ENCODE data around the gene TAMALIN. TPM values are rescaled to one million over a fixed set of nuclear protein-coding genes. Genes with fewer than 3 reads are reported as not detected.
"Not testable (repeated sequence)": the region's sequence is repeated elsewhere in the genome, so short reads cannot be mapped to it uniquely, and the experiment has no call there.

The TAMALIN gene
- total RNA-seq, 2 donors from 2014 or later, result 491 to 562 TPM

DNA sequence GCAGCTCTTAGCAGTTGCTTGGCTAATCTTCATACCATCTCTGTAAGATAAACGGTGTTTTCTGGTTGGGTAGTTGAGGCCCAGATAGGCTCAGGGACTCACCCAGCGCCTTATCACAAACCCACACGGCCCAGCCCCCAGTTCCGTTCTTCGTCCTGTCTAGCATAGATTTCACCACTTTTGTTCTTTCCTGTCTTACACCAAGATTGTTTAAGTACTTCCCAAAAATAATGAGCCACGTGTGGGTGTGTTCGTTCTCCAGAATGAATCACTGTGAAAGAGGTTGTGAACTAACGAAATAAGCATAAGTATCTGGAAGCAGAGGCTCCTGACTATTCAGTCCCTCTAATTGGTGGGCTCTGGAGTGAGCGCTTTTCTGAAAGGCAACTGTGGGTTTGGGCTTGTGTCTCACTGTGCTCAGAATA, 33.9 kb upstream of the TAMALIN start:
- H3K36me3 Mint-ChIP-seq (ENCODE audit: low read depth), result peaks cover 6% of the 10 kb centered on the region
- H3K27ac Mint-ChIP-seq, result peak overlapping the region; percentile 83
- H3K4me1 Mint-ChIP-seq, result peaks cover 53% of the 10 kb centered on the region
- H3K27me3 Mint-ChIP-seq, result no peaks in the 10 kb centered on the region
- H3K4me3 Mint-ChIP-seq, result peak overlapping the region; percentile 69
- no peaks in the 10 kb centered on the region for H3K9me3 ChIP-seq (ENCODE audit: control insufficient read depth, low read length, poor library complexity, severe bottlenecking)
- ATAC-seq (peak; percentile 81), DNase-seq (peak in 2 of 3 donors; percentile 16 to 32)

- Mint-ChIP-seq H3K27me3 (no peaks in the 10 kb centered on the region), H3K4me3 (peak overlapping the region; percentile 12), H3K27ac (peak overlapping the region; percentile 83), H3K4me1 (peaks cover 53% of the 10 kb centered on the region), H3K36me3 (ENCODE audit: low read depth) (peaks cover 6% of the 10 kb centered on the region)
- no peak for DNase-seq
- H3K9me3 ChIP-seq (ENCODE audit: control insufficient read depth, low read length, poor library complexity, severe bottlenecking), result no peaks in the 10 kb centered on the region
- no peak for ATAC-seq
These were observed 33.2 kb upstream of the TAMALIN start for GRCh38 chr12:51973560-51973959.

- H3K27ac Mint-ChIP-seq, result peak overlapping the region; percentile 83
- H3K4me3 Mint-ChIP-seq, result peak overlapping the region; percentile 25
- H3K4me1 Mint-ChIP-seq, result peaks cover 53% of the 10 kb centered on the region
- DNase-seq (no peak), ATAC-seq (no peak)
- no peaks in the 10 kb centered on the region for H3K27me3 Mint-ChIP-seq
- H3K36me3 Mint-ChIP-seq (ENCODE audit: low read depth), result peaks cover 6% of the 10 kb centered on the region
- no peaks in the 10 kb centered on the region for H3K9me3 ChIP-seq (ENCODE audit: control insufficient read depth, low read length, poor library complexity, severe bottlenecking)
These were observed 32.1 kb upstream of the TAMALIN start for GRCh38 chr12:51974646-51975045.

- peak overlapping the region; percentile 49 for H3K27ac Mint-ChIP-seq
- ATAC-seq (no peak), DNase-seq (no peak)
- no peaks in the 10 kb centered on the region for H3K9me3 ChIP-seq (ENCODE audit: control insufficient read depth, low read length, poor library complexity, severe bottlenecking)
- peaks cover 53% of the 10 kb centered on the region for H3K4me1 Mint-ChIP-seq
- peaks cover 6% of the 10 kb centered on the region for H3K36me3 Mint-ChIP-seq (ENCODE audit: low read depth)
- H3K4me3 Mint-ChIP-seq, result peak overlapping the region; percentile 36
- H3K27me3 Mint-ChIP-seq, result no peaks in the 10 kb centered on the region
These were observed 31.6 kb upstream of the TAMALIN start for GRCh38 chr12:51975196-51975595.

- ATAC-seq (no peak), DNase-seq (no peak)
- H3K9me3 ChIP-seq (ENCODE audit: control insufficient read depth, low read length, poor library complexity, severe bottlenecking), result no peaks in the 10 kb centered on the region
- H3K4me3 Mint-ChIP-seq, result no peak overlapping the region
- peaks cover 6% of the 10 kb centered on the region for H3K36me3 Mint-ChIP-seq (ENCODE audit: low read depth)
- no peaks in the 10 kb centered on the region for H3K27me3 Mint-ChIP-seq
- H3K27ac Mint-ChIP-seq, result peak overlapping the region; percentile 49
- H3K4me1 Mint-ChIP-seq, result peaks cover 49% of the 10 kb centered on the region
These were observed 30.2 kb upstream of the TAMALIN start for GRCh38 chr12:51976376-51977160.

DNA sequence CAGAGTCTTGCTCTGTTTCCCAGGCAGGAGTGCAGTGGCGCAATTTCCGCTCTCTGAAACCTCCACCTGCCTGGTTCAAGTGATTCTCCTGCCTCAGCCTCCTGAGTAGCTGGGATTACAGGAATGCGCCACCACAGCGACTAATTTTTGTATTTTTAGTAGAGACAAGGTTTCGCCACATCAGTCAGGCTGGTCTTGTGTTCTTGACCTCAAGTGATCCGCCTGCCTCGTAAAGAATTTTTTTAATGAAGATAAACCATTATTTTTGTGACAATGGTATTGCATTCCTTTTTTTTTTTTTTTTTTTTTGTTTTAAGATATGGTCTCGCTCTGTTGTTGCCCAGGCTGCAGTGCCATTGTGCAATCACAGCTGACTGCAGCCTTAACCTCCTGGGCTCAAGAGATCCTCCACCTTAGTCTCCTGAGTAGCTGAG, 29.4 kb upstream of the TAMALIN start:
- no peaks in the 10 kb centered on the region for H3K9me3 ChIP-seq (ENCODE audit: control insufficient read depth, low read length, poor library complexity, severe bottlenecking)
- Mint-ChIP-seq H3K4me1 (peaks cover 45% of the 10 kb centered on the region), H3K27ac (no peak overlapping the region), H3K36me3 (ENCODE audit: low read depth) (peaks cover 6% of the 10 kb centered on the region), H3K27me3 (no peaks in the 10 kb centered on the region), H3K4me3 (no peak overlapping the region)
- ATAC-seq, result no peak
- DNase-seq, result no peak

DNA sequence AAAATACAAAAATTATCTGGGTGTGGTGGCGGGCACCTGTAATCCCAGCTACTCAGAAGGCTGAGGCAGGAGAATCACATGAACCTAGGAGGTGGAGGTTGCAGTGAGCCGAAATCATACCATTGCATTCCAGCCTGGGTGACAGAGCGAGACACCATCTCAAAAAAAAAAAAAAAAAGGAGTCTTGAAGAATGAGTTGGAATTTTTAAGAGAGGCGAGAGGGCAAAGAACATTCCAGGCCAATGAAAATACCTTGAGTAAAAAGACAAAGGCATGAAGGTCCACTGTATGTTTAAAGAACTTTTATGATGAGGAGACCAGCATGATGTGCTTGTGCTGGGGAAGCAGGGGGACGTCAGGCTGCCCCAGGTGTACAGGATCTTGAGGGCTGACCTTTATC, 27.4 kb upstream of the TAMALIN start:
- Mint-ChIP-seq H3K4me1 (peaks cover 29% of the 10 kb centered on the region), H3K4me3 (peak overlapping the region; percentile 28)
- not testable (repeated sequence) for H3K9me3 ChIP-seq (ENCODE audit: control insufficient read depth, low read length, poor library complexity, severe bottlenecking); H3K27ac Mint-ChIP-seq; H3K36me3 Mint-ChIP-seq (ENCODE audit: low read depth); H3K27me3 Mint-ChIP-seq; DNase-seq; ATAC-seq

GRCh38 chr12:51980051-51980808, 26.5 kb upstream of the TAMALIN start:
- H3K27me3 Mint-ChIP-seq, result no peaks in the 10 kb centered on the region
- H3K9me3 ChIP-seq (ENCODE audit: control insufficient read depth, low read length, poor library complexity, severe bottlenecking), result no peaks in the 10 kb centered on the region
- H3K27ac Mint-ChIP-seq, result peak overlapping the region; percentile 32
- ATAC-seq (peak; percentile 99), DNase-seq (peak; percentile 33 to 55 (median 49))
- peak overlapping the region; percentile 28 for H3K4me3 Mint-ChIP-seq
- peaks cover 20% of the 10 kb centered on the region for H3K4me1 Mint-ChIP-seq
- H3K36me3 Mint-ChIP-seq (ENCODE audit: low read depth), result peaks cover 8% of the 10 kb centered on the region

DNA sequence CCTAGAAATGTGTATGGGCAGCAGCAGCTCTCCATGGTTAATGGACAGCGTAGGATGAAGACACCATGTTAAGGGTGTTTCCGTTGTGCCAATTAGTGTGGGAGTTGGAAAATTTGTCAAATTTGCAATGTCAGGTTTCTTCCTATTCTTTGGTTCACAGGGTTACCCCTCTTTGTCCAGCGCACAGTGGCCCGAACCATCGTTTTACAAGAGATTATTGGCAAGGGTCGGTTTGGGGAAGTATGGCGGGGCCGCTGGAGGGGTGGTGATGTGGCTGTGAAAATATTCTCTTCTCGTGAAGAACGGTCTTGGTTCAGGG, 26.0 kb upstream of the TAMALIN start:
- no peaks in the 10 kb centered on the region for H3K27me3 Mint-ChIP-seq
- peaks cover 9% of the 10 kb centered on the region for H3K36me3 Mint-ChIP-seq (ENCODE audit: low read depth)
- no peak for ATAC-seq
- H3K4me1 Mint-ChIP-seq, result peaks cover 18% of the 10 kb centered on the region
- peak overlapping the region; percentile 32 for H3K27ac Mint-ChIP-seq
- no peaks in the 10 kb centered on the region for H3K9me3 ChIP-seq (ENCODE audit: control insufficient read depth, low read length, poor library complexity, severe bottlenecking)
- H3K4me3 Mint-ChIP-seq, result no peak overlapping the region
- no peak for DNase-seq

DNA sequence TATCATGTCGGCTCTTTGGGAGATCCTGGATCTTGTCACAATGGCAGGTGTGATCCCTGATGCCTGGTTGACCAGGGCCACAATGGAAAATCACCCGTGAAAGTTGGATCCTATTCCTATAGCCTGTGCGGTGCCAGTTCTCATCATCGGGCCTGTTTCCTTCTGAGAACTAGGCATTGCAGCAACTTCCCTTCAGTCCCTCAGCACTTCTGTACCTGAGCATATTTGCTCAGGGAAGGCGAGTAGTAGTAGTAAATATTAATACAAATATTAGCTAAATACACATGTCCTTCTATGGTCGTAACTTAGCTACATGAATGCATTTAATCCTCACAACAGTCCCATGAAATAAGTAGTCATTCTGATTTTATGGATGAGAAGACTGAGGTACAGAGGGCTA, 22.1 kb upstream of the TAMALIN start:
- no peak overlapping the region for H3K27ac Mint-ChIP-seq
- no peak for DNase-seq
- no peaks in the 10 kb centered on the region for H3K9me3 ChIP-seq (ENCODE audit: control insufficient read depth, low read length, poor library complexity, severe bottlenecking)
- ATAC-seq, result no peak
- peaks cover 14% of the 10 kb centered on the region for H3K4me1 Mint-ChIP-seq
- no peaks in the 10 kb centered on the region for H3K27me3 Mint-ChIP-seq
- H3K4me3 Mint-ChIP-seq, result no peak overlapping the region
- peaks cover 6% of the 10 kb centered on the region for H3K36me3 Mint-ChIP-seq (ENCODE audit: low read depth)

DNA sequence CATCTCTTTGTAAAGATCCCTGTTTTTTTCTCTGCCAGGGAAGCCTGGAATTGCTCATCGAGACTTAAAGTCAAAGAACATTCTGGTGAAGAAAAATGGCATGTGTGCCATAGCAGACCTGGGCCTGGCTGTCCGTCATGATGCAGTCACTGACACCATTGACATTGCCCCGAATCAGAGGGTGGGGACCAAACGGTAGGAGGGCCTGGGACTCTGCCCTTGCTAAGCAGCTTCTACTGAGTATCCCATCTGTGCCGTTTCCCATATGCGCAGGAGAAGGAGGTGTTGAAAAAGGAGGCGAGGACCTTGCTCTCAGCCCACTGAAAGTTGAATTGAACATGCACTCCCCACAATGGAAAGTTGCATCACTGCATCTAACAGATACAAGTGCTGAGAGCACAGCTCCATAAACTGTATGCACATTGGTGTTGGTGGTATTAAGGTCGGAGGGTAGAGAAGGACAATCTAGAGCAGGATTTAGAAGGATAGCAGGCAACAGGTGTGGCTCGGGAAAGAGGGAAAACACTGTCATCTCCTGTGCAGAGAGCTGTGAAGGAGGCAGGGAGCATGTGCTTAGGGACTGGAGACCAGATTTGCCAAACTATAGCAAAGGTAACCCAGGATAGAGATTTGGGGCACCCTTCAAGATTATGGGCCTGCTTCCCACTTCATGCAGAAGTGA, 21.5 kb upstream of the TAMALIN start:
- H3K4me1 Mint-ChIP-seq, result peaks cover 9% of the 10 kb centered on the region
- no peak overlapping the region for H3K4me3 Mint-ChIP-seq
- H3K27me3 Mint-ChIP-seq, result no peaks in the 10 kb centered on the region
- DNase-seq (no peak), ATAC-seq (no peak)
- H3K36me3 Mint-ChIP-seq (ENCODE audit: low read depth), result peaks cover 6% of the 10 kb centered on the region
- H3K27ac Mint-ChIP-seq, result no peak overlapping the region
- H3K9me3 ChIP-seq (ENCODE audit: control insufficient read depth, low read length, poor library complexity, severe bottlenecking), result no peaks in the 10 kb centered on the region

DNA sequence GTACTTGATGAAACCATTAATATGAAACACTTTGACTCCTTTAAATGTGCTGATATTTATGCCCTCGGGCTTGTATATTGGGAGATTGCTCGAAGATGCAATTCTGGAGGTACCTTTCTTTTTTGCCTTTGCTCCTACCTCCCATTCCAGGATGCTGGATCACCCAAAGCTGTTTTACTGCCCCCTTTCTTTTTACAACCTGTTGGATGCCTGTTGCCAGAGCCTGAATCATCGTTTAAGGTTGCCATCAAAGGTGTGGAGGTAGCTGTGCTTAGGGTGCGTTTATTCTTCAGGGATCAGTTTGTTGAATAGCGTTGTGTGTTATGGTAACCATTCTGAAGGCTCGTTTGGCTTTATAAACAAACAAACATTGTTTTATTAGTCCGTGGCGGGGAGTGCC, 19.9 kb upstream of the TAMALIN start:
- H3K9me3 ChIP-seq (ENCODE audit: control insufficient read depth, low read length, poor library complexity, severe bottlenecking), result no peaks in the 10 kb centered on the region
- ATAC-seq (no peak), DNase-seq (no peak)
- peaks cover 6% of the 10 kb centered on the region for H3K36me3 Mint-ChIP-seq (ENCODE audit: low read depth)
- H3K4me3 Mint-ChIP-seq, result no peak overlapping the region
- peaks cover 4% of the 10 kb centered on the region for H3K4me1 Mint-ChIP-seq
- no peaks in the 10 kb centered on the region for H3K27me3 Mint-ChIP-seq
- no peak overlapping the region for H3K27ac Mint-ChIP-seq

- Mint-ChIP-seq H3K4me1 (peaks cover 5% of the 10 kb centered on the region), H3K36me3 (ENCODE audit: low read depth) (no peaks in the 10 kb centered on the region), H3K4me3 (no peak overlapping the region), H3K27me3 (no peaks in the 10 kb centered on the region), H3K27ac (no peak overlapping the region)
- no peak for ATAC-seq
- no peak for DNase-seq
- no peaks in the 10 kb centered on the region for H3K9me3 ChIP-seq (ENCODE audit: control insufficient read depth, low read length, poor library complexity, severe bottlenecking)
These were observed 14.5 kb upstream of the TAMALIN start for GRCh38 chr12:51992246-51992645.

Measured in T-helper 17 cell (primary cell).